Endothelial cell of hepatic sinusoid (primary cell): Measurements from ENCODE around the gene SPRN.
"Not testable (repeated sequence)": the region's sequence is repeated elsewhere in the genome, so short reads cannot be mapped to it uniquely, and the experiment has no call there.

ENCODE experiments used
- in situ Hi-C: cut with HindIII; loops from 2 replicates; pipeline ENCODE4 v1.10.0; 2017; ENCODE audit warnings: low sequenced_read_pairs

The SPRN gene, protein sequence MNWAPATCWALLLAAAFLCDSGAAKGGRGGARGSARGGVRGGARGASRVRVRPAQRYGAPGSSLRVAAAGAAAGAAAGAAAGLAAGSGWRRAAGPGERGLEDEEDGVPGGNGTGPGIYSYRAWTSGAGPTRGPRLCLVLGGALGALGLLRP

GRCh38 chr10:133424601-133425000 lies at the start of gene SPRN:
SPRN (minus strand) TSS chr10:133424625; CDS start chr10:133423681, 944 bp downstream.
- in situ Hi-C loops, result not testable (repeated sequence)

- in situ Hi-C loops, result no loop called here
Measured at GRCh38 chr10:133474027-133474426, 49.6 kb upstream of the SPRN start.

- in situ Hi-C loops, result no loop called here
Measured at GRCh38 chr10:133473270-133473669, 48.8 kb upstream of the SPRN start.

- in situ Hi-C loops, result no loop called here
Measured at GRCh38 chr10:133471300-133472109, 47.1 kb upstream of the SPRN start.

GRCh38 chr10:133469205-133469604 lies 44.8 kb upstream of the SPRN start:
- in situ Hi-C loops, result not testable (repeated sequence)

- in situ Hi-C loops, result no loop called here
Measured at GRCh38 chr10:133467286-133467911, 43.0 kb upstream of the SPRN start.

GRCh38 chr10:133466683-133467275 lies 42.4 kb upstream of the SPRN start:
- in situ Hi-C loops, result no loop called here

- in situ Hi-C loops, result no loop called here
Measured at GRCh38 chr10:133465950-133466474, 41.6 kb upstream of the SPRN start.

- in situ Hi-C loops, result no loop called here
Measured at GRCh38 chr10:133465191-133465949, 40.9 kb upstream of the SPRN start.

GRCh38 chr10:133464582-133465031 lies 40.2 kb upstream of the SPRN start:
- in situ Hi-C loops, result loop anchor here (5.0 kb wide), 1 partner anchor 98 kb away; no protein-coding TSS in a partner anchor

- in situ Hi-C loops, result loop anchor here (5.0 kb wide), 1 partner anchor 100 kb away; no protein-coding TSS in a partner anchor
Measured at GRCh38 chr10:133462512-133463305, 38.3 kb upstream of the SPRN start.

- in situ Hi-C loops, result loop anchor here (5.0 kb wide), 1 partner anchor 100 kb away; no protein-coding TSS in a partner anchor
Measured at GRCh38 chr10:133461841-133462240, 37.4 kb upstream of the SPRN start.

GRCh38 chr10:133461027-133461426 lies 36.6 kb upstream of the SPRN start:
- in situ Hi-C loops, result loop anchor here (5.0 kb wide), 1 partner anchor 101 kb away; no protein-coding TSS in a partner anchor

DNA sequence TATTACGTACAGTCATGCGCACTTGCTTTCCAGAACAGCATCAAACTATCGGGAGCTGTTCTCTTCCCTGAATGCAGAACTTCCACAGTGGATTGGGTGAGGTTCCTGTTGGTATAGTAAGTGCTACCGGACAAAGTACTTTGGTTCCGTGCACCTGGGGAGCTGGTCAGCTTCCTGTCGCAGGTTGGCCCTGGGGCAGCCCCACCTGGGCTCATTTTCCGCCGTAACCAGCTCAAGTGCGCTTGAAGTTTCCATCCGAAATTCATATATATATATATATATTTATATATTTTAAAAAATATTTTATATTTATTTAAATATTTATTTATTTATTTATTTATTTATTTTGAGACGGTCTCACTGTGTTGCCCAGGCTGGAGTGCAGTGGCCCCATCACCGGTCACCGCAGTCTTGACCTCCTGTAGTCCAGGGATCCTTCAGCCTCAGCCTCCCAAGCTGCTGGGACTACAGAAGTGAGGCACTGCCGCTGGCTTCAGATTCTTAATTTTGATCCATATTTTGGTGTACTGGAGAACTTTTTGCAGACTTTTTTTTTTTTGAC lies 35.9 kb upstream of the SPRN start:
- in situ Hi-C loops, result loop anchor here (5.0 kb wide), 1 partner anchor 102 kb away; no protein-coding TSS in a partner anchor

GRCh38 chr10:133459454-133460207 lies 35.2 kb upstream of the SPRN start:
- in situ Hi-C loops, result loop anchor here (5.0 kb wide), 1 partner anchor 103 kb away; no protein-coding TSS in a partner anchor

- in situ Hi-C loops, result no loop called here
Measured at GRCh38 chr10:133458710-133459453, 34.5 kb upstream of the SPRN start.

GRCh38 chr10:133458021-133458709 lies 33.7 kb upstream of the SPRN start:
- in situ Hi-C loops, result no loop called here
